HepG2 (cell line): ENCODE data around the gene TMEM184B. TPM values are rescaled to one million over a fixed set of nuclear protein-coding genes. Genes with fewer than 3 reads are reported as not detected.

ENCODE experiments used
- ATF4 ChIP-seq, 2 experiments: fragments of 450-650 bp in 1 of 2; sonication (generic) in 1 of 2; formaldehyde crosslinking; IDR thresholded peaks; 2 replicates each; pipeline versions ENCODE4 v1.5.0 to v1.8.0; 2020 to 2022; ENCODE audit warnings: mild to moderate bottlenecking in 1 of 2, missing genetic modification reagents in 1 of 2
- ATF5 ChIP-seq: sonication (generic); formaldehyde crosslinking; IDR thresholded peaks from 2 replicates; pipeline ENCODE4 v1.4.0; 2020; ENCODE audit warnings: mild to moderate bottlenecking, low read depth, missing genetic modification reagents
- CSRNP1 ChIP-seq: sonication (generic); formaldehyde crosslinking; IDR thresholded peaks from 2 replicates; pipeline ENCODE4 v1.8.1; 2023; ENCODE audit warnings: mild to moderate bottlenecking, missing genetic modification reagents
- EP300 ChIP-seq, 3 experiments: sonication (generic) in 1 of 3; formaldehyde crosslinking in 1 of 3; IDR thresholded peaks; 2 replicates each; pipeline versions ENCODE4 v1.5.1 to v1.6.1; 2011 to 2020; ENCODE audit warnings: low read depth in 2 of 3, low read length in 2 of 3, borderline replicate concordance in 1 of 3, improper control_type of control experiment in 1 of 3, mild to moderate bottlenecking in 1 of 3, missing genetic modification reagents in 1 of 3, moderate library complexity in 1 of 3
- HNF4G ChIP-seq, 2 experiments: sonication (generic) in 1 of 2; formaldehyde crosslinking in 1 of 2; IDR thresholded peaks; 2 replicates each; pipeline versions ENCODE4 v1.4.0 to v1.6.1; 2011 to 2020; ENCODE audit warnings: borderline replicate concordance in 2 of 2, low read depth in 2 of 2, mild to moderate bottlenecking in 2 of 2, low read length in 1 of 2, missing genetic modification reagents in 1 of 2, moderate library complexity in 1 of 2
- RNF2 ChIP-seq: fragments of 450-650 bp; conservative IDR thresholded peaks from 2 replicates; pipeline ENCODE4 v1.6.1; 2016; ENCODE audit warnings: low read depth
- TERF1 ChIP-seq: sonication (generic); formaldehyde crosslinking; IDR thresholded peaks from 2 replicates; pipeline ENCODE4 v1.8.0; 2022; ENCODE audit warnings: mild to moderate bottlenecking, missing genetic modification reagents, moderate library complexity
- U2AF2 ChIP-seq: fragments of 200-400 bp; formaldehyde crosslinking; IDR thresholded peaks from 2 replicates; pipeline ENCODE4 v1.6.1; 2017; ENCODE audit warnings: low read depth, mild to moderate bottlenecking, low read length
- ZNF20 ChIP-seq: sonication (generic); formaldehyde crosslinking; IDR thresholded peaks from 2 replicates; pipeline ENCODE4 v1.4.0; 2020; ENCODE audit warnings: mild to moderate bottlenecking, moderate library complexity, missing genetic modification reagents
- ZNF275 ChIP-seq: sonication (generic); formaldehyde crosslinking; IDR thresholded peaks from 2 replicates; pipeline ENCODE4 v1.8.0; 2022; ENCODE audit warnings: missing genetic modification reagents, mild to moderate bottlenecking, inconsistent platforms, borderline replicate concordance
- ZNF687 ChIP-seq: sonication (generic); formaldehyde crosslinking; IDR thresholded peaks from 2 replicates; pipeline ENCODE4 v1.5.1; 2020; ENCODE audit warnings: mild to moderate bottlenecking, missing genetic modification reagents, moderate library complexity
- ZXDC ChIP-seq: sonication (generic); formaldehyde crosslinking; IDR thresholded peaks from 2 replicates; pipeline ENCODE4 v1.5.0; 2020; ENCODE audit warnings: mild to moderate bottlenecking, missing genetic modification reagents
- polyA plus RNA-seq, 8 experiments: library from polyadenylated mRNA; depleted of rRNA in 3 of 8; stranded (reverse) in 7 of 8; unstranded in 1 of 8; fragments of >200 nt; fragmentation: Illumina TruSeq in 4 of 8; extraction: Trizol in 4 of 8; gene quantifications; 2 replicates each; pipeline versions ENCODE4 v1.2.1 to v1.2.3, GENCODE V29; 2011 to 2016; ENCODE audit warnings: low read depth in 4 of 8, missing spikeins in 1 of 8, mixed read lengths in 1 of 8; ENCODE audit not compliant: insufficient read depth in 1 of 8
- total RNA-seq, 5 experiments: library from RNA; depleted of rRNA; stranded (reverse); fragments of >200 nt; fragmentation: Illumina TruSeq; extraction: Trizol; gene quantifications; 2 replicates each; pipeline ENCODE4 v1.2.3, GENCODE V29; 2016; ENCODE audit warnings: low read depth in 1 of 5

Gene TMEM184B
- total and polyA plus RNA-seq, 2 of the 13 experiments (the other 11 are each of a cell fraction or from before 2014, with no cell fraction given), result 15.9 to 16.0 TPM

GRCh38 chr22:38314933-38315822 lies 42.4 kb upstream of the TMEM184B start (continued):
- no peak for TF ChIP-seq CSRNP1 (CRISPR knock-in tag)
- no peak for TF ChIP-seq ATF4 (CRISPR knock-in tag; IDR thresholded peaks at IDR 0.05)
- TF ChIP-seq ZNF687 (CRISPR knock-in tag), result peak; percentile 85
- no peak for TF ChIP-seq RNF2
- TF ChIP-seq U2AF2, result no peak
- TF ChIP-seq ZXDC, result no peak
- no peak for TF ChIP-seq HNF4G (IDR thresholded peaks at IDR 0.05; ENCODE audit: borderline replicate concordance, low read depth, low read length)
- TF ChIP-seq HNF4G (CRISPR knock-in tag; IDR thresholded peaks at IDR 0.05; ENCODE audit: borderline replicate concordance, low read depth), result no peak
- TF ChIP-seq ATF5 (CRISPR knock-in tag), result no peak
- no peak for TF ChIP-seq ZNF275 (CRISPR knock-in tag)
- no peak for TF ChIP-seq EP300 (IDR thresholded peaks at IDR 0.05; ENCODE audit: low read depth in 2 of 2, low read length in 2 of 2)
- no peak for TF ChIP-seq EP300 (CRISPR knock-in tag; IDR thresholded peaks at IDR 0.05; ENCODE audit: borderline replicate concordance)
- TF ChIP-seq ZNF20 (CRISPR knock-in tag), result no peak
- TF ChIP-seq TERF1 (CRISPR knock-in tag), result no peak
